HUES6 (cell line): ENCODE measurements around the gene OSBPL10.
A peak's percentile ranks its signal among the peaks of the same experiment; 100 is the strongest.

Experiments used
- H3K27ac ChIP-seq: 2 replicates; pipeline ENCODE4 v1.7.0; 2013; ENCODE audit warnings: low read depth, mild to moderate bottlenecking, low read length, inconsistent platforms
- H3K27me3 ChIP-seq: 2 replicates; pipeline ENCODE4 v1.6.1; 2013; ENCODE audit warnings: low read length; ENCODE audit not compliant: control insufficient read depth, insufficient read depth
- H3K36me3 ChIP-seq: 2 replicates; pipeline ENCODE4 v1.6.1; 2013; ENCODE audit warnings: low read length; ENCODE audit not compliant: control insufficient read depth, insufficient read depth
- H3K4me1 ChIP-seq: 2 replicates; pipeline ENCODE4 v1.6.1; 2013; ENCODE audit warnings: low read length; ENCODE audit not compliant: control insufficient read depth, insufficient read depth
- H3K4me3 ChIP-seq: 2 replicates; pipeline ENCODE4 v1.5.1; 2013; ENCODE audit warnings: low read depth, low read length
- H3K9ac ChIP-seq: one replicate; pipeline ENCODE4 v1.6.1; 2013; ENCODE audit warnings: mild to moderate bottlenecking, low read length
- H3K9me3 ChIP-seq: 2 replicates; pipeline ENCODE4 v1.6.1; 2013; ENCODE audit warnings: low read depth, low read length; ENCODE audit not compliant: control insufficient read depth, insufficient read depth

OSBPL10 gene

DNA sequence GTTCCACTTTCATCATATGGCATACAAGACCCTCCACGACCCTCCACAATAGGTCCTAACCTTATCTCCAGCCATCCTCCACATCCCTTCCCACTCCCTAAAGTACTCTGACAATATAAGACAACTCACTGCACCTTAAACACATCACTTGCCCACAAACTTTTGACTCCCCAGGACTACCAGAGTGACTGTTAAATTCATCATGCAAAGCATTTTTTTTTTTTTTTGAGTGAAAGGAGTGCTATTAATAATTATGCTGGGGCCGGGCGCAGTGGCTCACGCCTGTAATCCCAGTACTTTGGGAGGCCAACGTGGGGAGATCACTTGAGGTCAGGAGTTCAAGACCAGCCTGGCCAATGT lies 55.8 kb downstream of the OSBPL10 start:
- Histone ChIP-seq H3K27ac (0 out of 2 replicates have a peak overlapping the region, but pooled peaks have one; percentile 4), H3K4me3 (no peak overlapping the region), H3K9me3 (peaks cover 8% of the 10 kb centered on the region), H3K4me1 (peaks cover 20% of the 10 kb centered on the region), H3K27me3 (no peaks in the 10 kb centered on the region), H3K9ac (no peak overlapping the region), H3K36me3 (0 out of 2 replicates have a peak, but pooled peaks cover 4% of the 10 kb centered on the region)

GRCh38 chr3:31924610-31925270 lies 56.3 kb downstream of the OSBPL10 start:
- 0 out of 2 replicates have a peak, but pooled peaks cover 5% of the 10 kb centered on the region for H3K36me3 ChIP-seq
- H3K27ac ChIP-seq, result 0 out of 2 replicates have a peak overlapping the region, but pooled peaks have one; percentile 4
- peaks cover 20% of the 10 kb centered on the region for H3K4me1 ChIP-seq
- peaks cover 13% of the 10 kb centered on the region for H3K9me3 ChIP-seq
- no peak overlapping the region for H3K4me3 ChIP-seq
- H3K9ac ChIP-seq, result no peak overlapping the region
- H3K27me3 ChIP-seq, result no peaks in the 10 kb centered on the region

DNA sequence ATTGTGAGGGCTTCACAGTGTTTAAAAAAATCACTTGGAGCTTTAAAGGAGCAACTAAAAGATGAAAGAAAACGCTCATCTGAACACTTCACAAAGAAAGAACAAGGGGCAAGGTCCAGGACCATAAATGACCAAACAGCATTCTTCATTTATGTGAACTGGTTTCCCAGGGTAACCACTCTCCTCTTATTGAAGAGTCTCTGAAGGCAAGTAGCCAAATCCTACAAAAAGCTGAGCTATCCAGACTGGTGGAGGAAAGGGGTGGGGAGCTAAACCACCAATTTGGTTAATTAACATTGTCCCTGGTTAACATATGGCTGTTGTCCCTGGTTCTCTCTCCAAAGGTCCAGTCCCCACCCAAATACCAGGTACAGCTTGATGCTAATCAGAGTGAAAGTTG lies 58.1 kb downstream of the OSBPL10 start:
- H3K9me3 ChIP-seq, result peaks cover 16% of the 10 kb centered on the region
- no peak overlapping the region for H3K27ac ChIP-seq
- peaks cover 34% of the 10 kb centered on the region for H3K4me1 ChIP-seq
- no peak overlapping the region for H3K4me3 ChIP-seq
- H3K27me3 ChIP-seq, result no peaks in the 10 kb centered on the region
- 0 out of 2 replicates have a peak, but pooled peaks cover 5% of the 10 kb centered on the region for H3K36me3 ChIP-seq
- no peak overlapping the region for H3K9ac ChIP-seq

DNA sequence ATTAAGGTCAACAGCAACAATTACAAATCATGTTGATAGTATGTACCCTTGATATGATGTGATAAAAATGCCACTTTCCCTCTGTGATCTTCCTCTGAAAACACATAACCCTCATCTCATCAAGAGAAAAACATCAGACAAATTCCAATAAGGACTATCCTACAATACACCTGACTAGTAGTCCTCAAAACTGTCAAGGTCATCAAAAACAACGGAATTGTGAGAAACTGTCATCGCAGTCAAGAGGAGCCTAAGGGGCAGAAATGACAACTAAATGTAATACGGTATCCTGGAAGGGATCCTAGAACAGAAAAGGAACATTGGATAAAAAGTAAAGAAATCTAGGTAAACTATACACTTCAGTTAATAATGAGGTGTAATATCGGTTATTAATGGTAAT lies 59.2 kb downstream of the OSBPL10 start:
- H3K36me3 ChIP-seq, result 0 out of 2 replicates have a peak, but pooled peaks cover 5% of the 10 kb centered on the region

DNA sequence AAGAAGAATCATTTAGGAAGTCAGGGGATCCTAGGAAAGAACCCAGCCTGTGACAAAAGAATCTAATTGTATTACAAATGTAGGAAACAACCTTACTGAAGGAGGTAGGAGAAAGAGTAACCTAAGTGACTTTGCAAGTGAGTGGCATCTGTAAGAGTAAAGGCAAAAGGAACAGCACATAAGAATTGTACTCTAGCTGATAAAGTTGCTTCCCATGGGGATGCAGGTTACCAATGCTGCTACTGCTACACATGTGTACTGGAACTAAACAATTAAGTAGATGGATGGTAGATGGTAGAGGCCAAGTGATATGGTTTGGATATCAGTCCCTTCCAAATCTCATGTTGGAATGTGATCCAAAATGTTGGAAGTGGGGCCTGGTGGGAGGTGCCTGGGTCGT lies 60.8 kb downstream of the OSBPL10 start:
- H3K9me3 ChIP-seq, result peaks cover 16% of the 10 kb centered on the region
- H3K27ac ChIP-seq, result no peak overlapping the region
- H3K4me1 ChIP-seq, result peaks cover 45% of the 10 kb centered on the region
- no peak overlapping the region for H3K9ac ChIP-seq
- H3K4me3 ChIP-seq, result no peak overlapping the region
- 0 out of 2 replicates have a peak, but pooled peaks cover 5% of the 10 kb centered on the region for H3K36me3 ChIP-seq
- no peaks in the 10 kb centered on the region for H3K27me3 ChIP-seq

More for the DNA sequence above, 59.2 kb downstream of the OSBPL10 start:
- Histone ChIP-seq H3K9ac (no peak overlapping the region), H3K27me3 (no peaks in the 10 kb centered on the region), H3K27ac (no peak overlapping the region), H3K9me3 (peaks cover 16% of the 10 kb centered on the region), H3K4me3 (no peak overlapping the region), H3K4me1 (peaks cover 37% of the 10 kb centered on the region)

GRCh38 chr3:31919528-31919927 lies 61.5 kb downstream of the OSBPL10 start:
- Histone ChIP-seq H3K27me3 (no peaks in the 10 kb centered on the region), H3K36me3 (0 out of 2 replicates have a peak, but pooled peaks cover 5% of the 10 kb centered on the region), H3K9ac (no peak overlapping the region), H3K4me3 (no peak overlapping the region), H3K4me1 (peaks cover 45% of the 10 kb centered on the region), H3K27ac (no peak overlapping the region), H3K9me3 (peaks cover 16% of the 10 kb centered on the region)

GRCh38 chr3:31918179-31919150 lies 62.6 kb downstream of the OSBPL10 start:
- H3K27ac ChIP-seq, result no peak overlapping the region
- H3K4me1 ChIP-seq, result peaks cover 42% of the 10 kb centered on the region
- no peak overlapping the region for H3K9ac ChIP-seq
- H3K4me3 ChIP-seq, result no peak overlapping the region
- H3K27me3 ChIP-seq, result no peaks in the 10 kb centered on the region
- peaks cover 16% of the 10 kb centered on the region for H3K9me3 ChIP-seq
- H3K36me3 ChIP-seq, result 0 out of 2 replicates have a peak, but pooled peaks cover 5% of the 10 kb centered on the region

DNA sequence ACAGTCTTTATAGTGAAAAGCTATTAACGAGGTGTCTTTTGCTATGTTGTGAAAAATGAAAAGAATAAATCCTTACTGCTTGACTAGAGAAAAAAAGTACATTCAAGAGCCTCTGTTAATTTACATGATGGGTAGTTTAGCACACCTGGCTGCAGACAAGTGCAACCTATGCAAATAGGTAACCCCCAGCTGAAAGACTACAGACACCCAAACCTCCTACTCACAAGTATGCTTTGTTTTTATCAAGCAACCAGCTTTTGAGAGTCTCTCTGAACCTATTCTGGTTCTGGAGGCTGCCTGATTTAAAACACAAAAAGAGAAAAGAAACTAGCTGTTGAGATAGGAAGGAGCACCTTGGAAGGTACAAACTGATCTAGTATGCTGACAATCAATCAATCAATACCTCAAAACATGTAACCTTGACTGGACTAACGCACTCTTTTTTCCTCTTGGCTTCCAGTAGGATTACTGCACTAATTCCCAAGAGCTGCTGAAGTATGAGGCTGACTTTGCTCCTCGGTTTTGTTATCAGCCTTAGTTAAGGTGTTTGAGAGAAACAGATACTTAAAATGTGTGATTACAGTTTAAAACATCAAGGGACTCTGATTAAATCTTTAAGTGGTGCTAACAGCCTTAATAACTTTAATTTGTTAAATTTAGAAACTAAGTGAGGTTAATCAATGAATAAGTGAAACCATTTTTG lies 63.6 kb downstream of the OSBPL10 start:
- Histone ChIP-seq H3K36me3 (0 out of 2 replicates have a peak, but pooled peaks cover 5% of the 10 kb centered on the region), H3K27ac (0 out of 2 replicates have a peak overlapping the region, but pooled peaks have one; percentile 5), H3K9me3 (peaks cover 16% of the 10 kb centered on the region), H3K9ac (peak overlapping the region; percentile 4), H3K27me3 (no peaks in the 10 kb centered on the region), H3K4me1 (peaks cover 34% of the 10 kb centered on the region), H3K4me3 (no peak overlapping the region)

DNA sequence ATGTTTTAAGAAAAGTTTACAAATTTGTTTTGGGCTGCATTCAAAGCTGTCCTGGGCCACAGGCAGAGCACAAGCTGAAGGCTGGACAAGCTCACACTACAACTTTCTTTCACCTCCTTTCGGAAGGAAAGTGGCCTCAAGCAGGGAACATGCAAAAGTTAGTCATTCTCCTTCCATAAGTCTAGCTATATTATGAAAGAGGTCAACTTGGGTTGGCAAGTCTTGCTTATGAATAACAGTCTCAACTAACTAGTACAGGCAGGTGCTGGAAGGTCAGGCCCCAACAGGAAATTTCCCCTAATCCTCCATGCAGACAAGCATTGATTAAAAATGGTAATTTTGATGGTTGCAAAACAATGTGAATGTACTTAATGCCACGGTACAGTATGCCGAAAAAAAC lies 69.4 kb downstream of the OSBPL10 start:
- Histone ChIP-seq H3K27ac (no peak overlapping the region), H3K4me1 (peaks cover 22% of the 10 kb centered on the region), H3K9me3 (no peaks in the 10 kb centered on the region), H3K36me3 (no peaks in the 10 kb centered on the region), H3K9ac (no peak overlapping the region), H3K27me3 (no peaks in the 10 kb centered on the region), H3K4me3 (no peak overlapping the region)

DNA sequence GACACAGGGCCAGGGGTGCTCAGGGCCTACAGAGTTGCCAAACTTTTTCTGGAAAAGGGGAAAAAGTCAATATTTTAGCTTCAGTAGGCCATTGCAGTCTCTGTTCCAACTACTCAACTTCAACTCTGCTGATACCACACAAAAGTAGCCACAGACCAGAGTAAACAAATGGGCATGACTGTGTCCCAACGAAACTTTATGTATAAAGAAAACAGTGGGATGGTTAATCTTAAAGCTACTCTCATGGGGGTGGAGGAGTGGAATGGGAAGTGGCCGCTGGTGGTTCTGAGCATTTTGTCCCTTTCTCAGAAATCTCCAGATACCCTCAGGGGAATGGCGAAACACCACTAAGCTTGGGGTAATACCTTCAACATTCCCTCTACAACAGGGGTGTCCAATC lies 69.9 kb downstream of the OSBPL10 start:
- Histone ChIP-seq H3K4me3 (no peak overlapping the region), H3K9ac (no peak overlapping the region), H3K27me3 (no peaks in the 10 kb centered on the region), H3K36me3 (no peaks in the 10 kb centered on the region), H3K4me1 (peaks cover 17% of the 10 kb centered on the region; the same call in 1 of the 2 replicates), H3K27ac (no peak overlapping the region), H3K9me3 (no peaks in the 10 kb centered on the region)
